Measurements from ENCODE around the gene S100A14. TPM values are rescaled to one million over a fixed set of nuclear protein-coding genes. Genes with fewer than 3 reads are reported as not detected.
"Not testable (repeated sequence)": the region's sequence is repeated elsewhere in the genome, so short reads cannot be mapped to it uniquely, and the experiment has no call there.

S100A14 gene
- total RNA-seq, 1 donor from 2014 or later = not detected

- FAIRE-seq (no peak), DNase-seq (ENCODE audit: low spot score in 2 of 2) (no peak)
Measured at GRCh38 chr1:153598309-153599172, 17.6 kb downstream of the S100A14 start.

GRCh38 chr1:153597206-153597605 lies 18.9 kb downstream of the S100A14 start:
- no peak for FAIRE-seq
- DNase-seq (ENCODE audit: low spot score in 2 of 2) = no peak

GRCh38 chr1:153592748-153593147 lies 23.4 kb downstream of the S100A14 start:
- FAIRE-seq = no peak
- DNase-seq (ENCODE audit: low spot score in 2 of 2) = no peak

GRCh38 chr1:153588482-153588881 lies 27.6 kb downstream of the S100A14 start:
- no peak for FAIRE-seq
- no peak for DNase-seq (ENCODE audit: low spot score in 2 of 2)

- not testable (repeated sequence) for DNase-seq (ENCODE audit: low spot score in 2 of 2); FAIRE-seq
Measured at GRCh38 chr1:153588033-153588432, 28.1 kb downstream of the S100A14 start.

GRCh38 chr1:153587314-153587713 lies 28.8 kb downstream of the S100A14 start:
- FAIRE-seq = no peak
- DNase-seq (ENCODE audit: low spot score in 2 of 2) = no peak

- no peak for FAIRE-seq
Measured at GRCh38 chr1:153586347-153586746, 29.8 kb downstream of the S100A14 start.

GRCh38 chr1:153585006-153585405 lies 31.1 kb downstream of the S100A14 start:
- FAIRE-seq (no peak), DNase-seq (ENCODE audit: low spot score in 2 of 2) (no peak)

More at GRCh38 chr1:153586347-153586746, 29.8 kb downstream of the S100A14 start:
- DNase-seq (ENCODE audit: low spot score in 2 of 2) = no peak

GRCh38 chr1:153583976-153584375 lies 32.1 kb downstream of the S100A14 start:
- FAIRE-seq = peak; percentile 33
- DNase-seq (ENCODE audit: low spot score in 2 of 2) = no peak

- not testable (repeated sequence) for FAIRE-seq; DNase-seq (ENCODE audit: low spot score in 2 of 2)
Measured at GRCh38 chr1:153583514-153583913, 32.6 kb downstream of the S100A14 start.

- not testable (repeated sequence) for DNase-seq (ENCODE audit: low spot score in 2 of 2); FAIRE-seq
Measured at GRCh38 chr1:153582836-153583235, 33.3 kb downstream of the S100A14 start.

- DNase-seq (ENCODE audit: low spot score in 2 of 2) (no peak), FAIRE-seq (no peak)
Measured at GRCh38 chr1:153578936-153579335, 37.2 kb downstream of the S100A14 start.

- DNase-seq (ENCODE audit: low spot score in 2 of 2) = no peak
- FAIRE-seq = no peak
Measured at GRCh38 chr1:153578490-153578889, 37.6 kb downstream of the S100A14 start.

- FAIRE-seq = no peak
- peak in 1 of 2 donors; percentile 42 for DNase-seq (ENCODE audit: low spot score in 2 of 2)
Measured at GRCh38 chr1:153577624-153578051, 38.5 kb downstream of the S100A14 start.

- no peak for FAIRE-seq
- no peak for DNase-seq (ENCODE audit: low spot score in 2 of 2)
Measured at GRCh38 chr1:153577138-153577537, 39.0 kb downstream of the S100A14 start.

GRCh38 chr1:153575497-153575896 lies 40.6 kb downstream of the S100A14 start:
- FAIRE-seq; DNase-seq (ENCODE audit: low spot score in 2 of 2): not testable (repeated sequence)

GRCh38 chr1:153575081-153575491 lies 41.0 kb downstream of the S100A14 start:
- not testable (repeated sequence) for FAIRE-seq; DNase-seq (ENCODE audit: low spot score in 2 of 2)

- no peak for DNase-seq (ENCODE audit: low spot score in 2 of 2)
- FAIRE-seq = no peak
Measured at GRCh38 chr1:153573351-153573750, 42.8 kb downstream of the S100A14 start.

GRCh38 chr1:153572569-153573015 lies 43.5 kb downstream of the S100A14 start:
- peak; percentile 78 to 79 for DNase-seq (ENCODE audit: low spot score in 2 of 2)
- no peak for FAIRE-seq

- DNase-seq (ENCODE audit: low spot score in 2 of 2) = no peak
- FAIRE-seq = no peak
Measured at GRCh38 chr1:153571706-153572105, 44.4 kb downstream of the S100A14 start.

GRCh38 chr1:153570874-153571273 lies 45.3 kb downstream of the S100A14 start:
- no peak for FAIRE-seq
- DNase-seq (ENCODE audit: low spot score in 2 of 2) = no peak

GRCh38 chr1:153569465-153569864 lies 46.7 kb downstream of the S100A14 start:
- DNase-seq (ENCODE audit: low spot score in 2 of 2) (no peak), FAIRE-seq (no peak)

Measured in frontal cortex (tissue), 4 donors.